ENCODE data around the gene CARD19.
"Not testable (repeated sequence)": the region's sequence is repeated elsewhere in the genome, so short reads cannot be mapped to it uniquely, and the experiment has no call there.

CARD19 gene

GRCh38 chr9:93089024-93089423 lies 7.0 kb upstream of the CARD19 start:
- DNase-seq = no peak

DNA sequence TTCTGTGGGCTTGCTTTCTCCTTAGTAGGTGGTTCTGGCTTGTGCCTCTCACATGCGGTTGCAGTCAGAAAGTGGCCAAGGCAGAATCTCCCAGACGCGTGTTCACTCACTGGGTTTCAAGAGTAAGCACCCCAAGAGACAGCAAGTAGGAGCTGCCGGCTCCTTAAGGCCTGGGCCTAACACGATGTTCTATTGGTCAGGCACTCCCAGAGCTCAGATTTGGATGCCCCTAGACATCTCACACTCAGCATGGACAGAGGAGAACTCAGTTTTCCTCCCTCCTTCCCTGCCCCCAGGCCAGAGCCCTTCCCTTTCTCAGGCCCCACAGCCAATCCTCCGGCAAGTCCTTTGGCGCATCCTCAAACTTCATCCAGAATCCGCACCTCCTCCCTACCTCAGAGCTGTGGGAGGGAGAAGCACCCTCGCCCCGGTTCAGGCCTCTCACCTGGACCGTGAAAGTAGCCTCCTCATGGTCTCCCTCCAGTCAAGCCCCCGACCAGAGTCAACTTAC lies 6.5 kb upstream of the CARD19 start:
- DNase-seq = no peak

DNA sequence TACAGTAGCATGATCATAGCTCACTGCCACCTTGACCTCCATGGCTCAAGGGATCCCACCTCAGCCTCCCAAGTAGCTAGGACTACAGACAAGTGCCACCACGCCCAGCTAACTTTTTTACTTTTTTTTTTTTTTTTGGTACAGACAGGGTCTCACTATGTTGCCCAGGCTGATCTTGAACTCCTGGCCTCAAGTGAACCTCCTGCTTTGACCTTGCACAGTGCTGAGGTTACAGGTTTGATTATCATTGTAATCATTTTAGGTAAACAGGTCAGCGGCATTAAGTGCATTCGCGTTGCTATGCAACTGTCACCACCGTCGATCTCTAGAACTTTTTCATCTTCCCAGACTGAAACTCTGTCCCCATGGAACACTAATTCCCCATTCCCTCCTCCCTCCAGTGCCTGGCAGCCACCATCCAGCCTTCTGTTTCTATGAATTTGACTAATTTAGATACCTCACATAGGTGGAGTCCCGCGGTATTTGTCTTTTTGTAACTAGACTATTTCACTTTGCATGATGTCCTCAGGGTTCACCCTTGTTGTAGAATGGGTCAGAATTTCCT lies 5.8 kb upstream of the CARD19 start:
- DNase-seq = no peak

DNA sequence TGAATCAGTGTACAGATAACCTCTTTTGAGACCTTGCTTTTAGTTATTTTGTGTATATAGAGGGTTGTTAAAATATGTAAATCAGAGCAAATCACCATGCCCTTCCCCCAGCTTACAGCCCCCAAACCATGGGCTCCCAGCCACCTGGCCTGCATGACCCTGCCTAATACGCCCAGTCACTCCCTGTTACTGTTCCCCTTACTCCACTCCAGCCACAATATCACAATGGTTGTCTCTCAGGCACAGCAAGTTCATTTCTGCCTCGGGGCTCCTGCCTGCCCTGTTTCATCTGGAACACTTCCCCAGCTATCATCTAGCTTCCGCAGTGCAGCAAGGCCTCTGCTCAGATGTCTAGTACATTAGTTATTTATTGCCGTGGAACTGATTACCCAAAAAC lies 5.0 kb upstream of the CARD19 start:
- no peak for DNase-seq

DNA sequence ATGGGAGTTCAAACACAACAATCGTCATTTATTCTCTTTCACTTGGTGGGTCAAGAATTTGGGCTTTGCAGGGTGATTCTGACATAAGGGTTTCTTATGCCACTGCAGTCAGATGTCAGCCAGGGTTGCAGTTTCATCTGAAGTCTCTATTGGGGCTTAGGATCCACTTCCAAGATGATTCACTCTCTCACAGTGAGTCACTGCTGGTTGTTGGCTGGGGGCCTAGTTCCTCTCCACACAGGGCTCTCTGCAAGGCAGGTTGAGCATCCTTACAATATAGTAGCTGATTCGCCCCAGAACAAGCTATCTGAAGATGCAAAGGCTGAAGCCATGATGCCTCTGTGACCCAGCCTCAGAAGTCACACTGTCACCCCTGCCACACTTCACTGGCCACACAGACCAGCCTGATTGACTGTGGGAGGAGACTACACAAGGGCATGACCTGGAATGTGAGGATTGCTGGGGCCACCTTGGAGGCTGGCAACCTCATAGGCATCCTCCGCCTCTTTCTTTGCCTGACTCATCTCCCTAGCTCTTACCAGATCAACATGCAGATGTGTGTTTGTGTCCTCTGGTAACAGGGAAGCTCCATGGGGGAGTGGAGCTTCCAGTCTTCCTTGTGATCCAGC lies 4.5 kb upstream of the CARD19 start:
- DNase-seq = no peak

- no peak for DNase-seq
These were observed 3.6 kb upstream of the CARD19 start for GRCh38 chr9:93092251-93092991.

GRCh38 chr9:93093127-93093876 lies 2.7 kb upstream of the CARD19 start:
- DNase-seq = no peak

DNA sequence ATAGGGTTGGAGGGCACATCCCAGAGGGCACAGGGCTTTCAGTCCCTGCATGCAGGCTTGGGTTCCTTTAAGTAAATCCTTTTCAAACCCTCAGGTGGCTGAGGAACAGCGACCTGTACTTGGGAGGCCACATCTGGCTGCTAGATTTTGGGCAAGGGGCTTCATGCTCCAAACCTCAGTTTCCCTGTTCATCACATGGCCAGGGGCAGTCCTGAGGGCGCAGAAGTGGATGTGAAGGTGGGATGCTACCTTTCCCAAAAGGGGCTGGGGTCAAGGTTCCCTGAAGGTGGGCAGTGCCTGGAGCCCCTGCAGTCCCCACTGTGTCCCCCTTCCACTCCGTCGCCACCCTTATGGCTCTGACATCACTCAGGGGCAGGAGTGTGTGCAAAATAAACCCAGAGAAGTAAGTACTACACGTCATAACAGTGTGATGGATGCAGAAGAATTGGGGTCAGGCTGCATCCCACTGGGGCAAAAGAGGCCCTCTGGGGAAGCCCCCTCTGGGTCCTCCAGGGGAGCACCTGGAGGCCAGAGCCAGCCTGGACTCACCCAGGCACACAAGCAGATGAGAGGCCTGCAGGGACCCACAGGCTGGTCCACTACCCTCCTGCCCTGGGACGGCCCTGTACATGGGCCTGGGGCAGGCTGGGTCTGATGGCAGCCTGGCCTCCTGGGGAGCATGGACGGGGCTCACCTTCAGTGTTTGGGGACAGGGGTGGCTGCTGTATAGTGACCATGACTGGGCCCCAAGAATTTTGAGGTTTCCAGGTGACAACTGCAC lies 1.9 kb upstream of the CARD19 start:
- DNase-seq = no peak

GRCh38 chr9:93094658-93095204 lies 1.3 kb upstream of the CARD19 start:
- DNase-seq = no peak

- peak; percentile 94 for DNase-seq
These were observed 549 bp upstream of the CARD19 start for GRCh38 chr9:93095205-93096130.

DNA sequence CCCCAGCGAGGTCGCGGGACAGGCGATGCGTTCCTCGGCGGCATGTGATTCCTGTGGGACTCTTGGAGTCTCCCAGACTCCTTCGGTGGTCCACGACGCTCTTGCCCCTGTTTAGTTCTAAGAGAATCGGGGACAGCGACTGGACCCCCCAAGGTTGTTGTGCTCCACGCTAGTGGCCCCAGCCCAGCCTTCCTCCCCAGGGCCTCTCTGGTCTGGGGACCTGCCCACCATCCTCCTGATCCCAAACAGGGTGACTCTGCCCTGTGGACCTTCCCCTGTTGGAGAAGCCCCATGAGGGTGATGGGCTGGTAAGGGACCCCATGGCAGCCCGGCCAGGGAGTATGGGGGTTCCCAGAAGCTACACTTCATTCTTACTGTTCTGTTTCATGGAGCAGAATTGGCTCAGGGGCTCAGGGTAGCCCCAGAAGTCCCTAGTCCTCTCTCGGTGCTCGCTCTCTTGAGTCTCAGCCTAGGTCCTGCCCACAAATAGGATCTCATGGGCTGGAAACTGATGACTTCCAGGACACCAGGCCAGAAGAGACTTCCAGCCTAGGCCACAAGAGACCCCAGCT lies 880 bp downstream of the CARD19 start:
- DNase-seq = no peak

DNA sequence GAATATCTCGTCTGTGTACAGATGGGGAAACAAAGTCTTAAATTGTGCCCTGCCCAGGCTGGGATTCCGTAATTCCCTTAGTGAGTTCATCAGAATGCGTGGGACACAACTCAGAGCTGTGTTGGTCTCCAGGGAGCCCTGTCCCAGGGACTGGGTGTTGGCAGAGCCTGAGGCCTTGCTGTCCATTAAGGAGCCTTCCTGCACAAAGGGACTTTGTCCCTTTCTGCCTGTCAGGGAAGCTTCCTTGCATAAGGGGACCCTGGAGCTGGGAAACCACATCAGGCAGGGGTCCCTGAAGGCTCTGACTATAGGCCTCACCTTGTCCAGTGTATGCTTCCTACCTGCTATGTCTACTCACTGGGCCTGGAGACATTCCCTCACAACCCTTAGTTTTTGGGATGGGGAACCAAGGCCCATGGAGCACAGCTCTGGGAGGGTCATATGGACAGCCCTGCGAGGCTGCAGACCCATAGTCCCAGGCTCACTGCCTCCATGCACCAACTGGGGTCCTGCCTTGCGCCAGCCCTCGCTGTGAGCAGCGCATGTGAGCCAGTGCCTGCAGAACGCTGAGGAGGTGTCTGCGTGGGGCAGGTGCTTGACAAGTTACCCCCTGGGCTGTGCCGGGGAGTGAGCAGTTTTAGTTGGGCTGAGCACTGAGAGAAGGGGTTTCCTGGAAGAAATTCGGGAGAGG lies 1.6 kb downstream of the CARD19 start:
- no peak for DNase-seq

- DNase-seq = no peak
These were observed 2.4 kb downstream of the CARD19 start for GRCh38 chr9:93098236-93098946.

DNA sequence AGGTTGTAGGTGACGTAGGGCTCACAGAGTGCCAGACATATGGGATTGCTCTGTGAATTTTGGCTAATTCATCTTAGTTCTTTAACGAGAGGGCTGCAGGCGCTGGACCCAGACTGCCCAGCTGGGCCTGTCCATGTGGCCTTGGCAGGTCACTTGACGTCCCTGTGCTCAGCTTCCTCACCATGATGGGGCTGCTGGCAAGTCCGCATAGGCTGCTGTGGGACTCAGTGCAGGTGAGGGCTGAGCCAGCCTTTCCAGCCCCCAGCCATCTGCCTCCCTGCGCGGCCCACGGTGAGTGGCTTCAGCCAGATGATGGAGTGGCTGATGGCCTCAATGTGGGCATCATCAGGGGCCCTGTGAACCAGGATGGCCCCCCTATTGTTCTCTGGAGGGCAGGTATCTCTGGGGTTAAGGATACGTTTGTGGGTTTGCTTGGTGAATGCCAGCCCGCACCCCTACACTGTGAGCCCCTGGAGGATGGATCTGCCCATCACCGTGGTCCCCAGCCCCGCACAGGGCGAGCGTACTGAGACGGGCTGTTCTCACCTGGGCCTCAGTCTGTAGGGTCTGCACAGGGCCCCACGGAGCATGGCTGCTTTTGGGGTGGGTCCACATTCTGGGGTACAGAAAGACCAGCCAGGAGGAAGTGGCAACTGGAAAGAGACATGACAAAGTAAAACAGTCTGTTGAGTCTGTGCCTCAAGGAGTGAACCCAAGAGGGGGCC lies 3.7 kb downstream of the CARD19 start:
- DNase-seq = no peak

GRCh38 chr9:93100276-93100636 lies 4.2 kb downstream of the CARD19 start:
- no peak for DNase-seq

DNA sequence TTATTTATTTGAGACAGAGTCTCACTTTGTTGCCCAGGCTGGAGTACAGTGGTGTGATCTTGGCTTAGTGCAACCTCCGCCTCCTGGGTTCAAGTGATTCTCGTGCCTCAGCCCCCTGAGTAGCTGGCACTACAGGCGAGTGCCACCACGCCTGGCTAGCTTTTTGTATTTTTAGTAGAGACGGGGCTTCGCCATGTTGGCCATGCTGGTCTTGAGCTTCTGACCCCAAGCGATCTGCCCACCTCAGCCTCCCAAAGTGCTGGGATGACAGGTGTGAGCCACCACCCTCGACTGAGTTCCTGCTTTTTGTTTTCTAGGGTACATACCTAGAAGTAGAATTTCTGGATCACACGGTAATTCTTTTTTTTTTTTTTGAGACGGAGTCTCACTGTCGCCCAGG lies 5.1 kb downstream of the CARD19 start:
- DNase-seq = not testable (repeated sequence)

GRCh38 chr9:93105620-93106019 lies 9.6 kb downstream of the CARD19 start:
- no peak for DNase-seq

DNA sequence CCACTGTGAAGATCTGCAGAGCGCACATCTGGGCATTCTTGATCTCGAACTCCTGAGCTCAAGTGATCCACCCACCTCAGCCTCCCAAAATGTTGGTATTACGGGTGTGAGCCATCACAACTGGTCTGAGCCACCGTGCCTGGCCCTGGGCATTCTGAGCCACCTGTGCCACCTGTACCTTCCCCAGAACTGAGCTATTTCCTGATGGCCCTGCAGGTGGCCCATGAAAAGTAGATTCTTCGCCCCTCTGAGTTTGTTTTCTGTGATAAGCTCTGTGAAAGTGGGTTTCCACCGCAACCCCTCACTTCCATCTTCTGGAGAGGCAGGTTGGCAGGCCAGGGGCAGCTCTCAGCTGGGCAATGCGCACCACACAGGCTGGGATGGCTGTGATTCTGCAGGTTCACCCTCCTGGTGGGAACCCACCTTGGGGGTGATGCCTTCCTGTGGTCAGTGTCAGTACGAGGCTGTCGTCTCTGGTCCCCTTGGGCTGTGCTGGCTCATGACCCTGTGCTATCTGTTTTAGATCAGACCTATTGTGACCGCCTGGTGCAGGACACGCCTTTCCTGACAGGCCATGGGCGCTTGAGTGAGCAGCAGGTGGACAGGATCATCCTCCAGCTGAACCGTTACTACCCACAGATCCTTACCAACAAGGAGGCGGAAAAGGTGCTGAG lies 11.3 kb downstream of the CARD19 start:
- no peak for DNase-seq

Measured in NCI-H526 treated with DMSO at 0.1 percent for 48 hours (cell line).